ELR (cell line): ENCODE data around the gene CROT.
A peak's percentile ranks its signal among the peaks of the same experiment; 100 is the strongest.
"Not testable (repeated sequence)": the region's sequence is repeated elsewhere in the genome, so short reads cannot be mapped to it uniquely, and the experiment has no call there.

ENCODE experiments used
- DNase-seq: peaks from one replicate; pipeline ENCODE4 v3.0.0-alpha.2; 2015; ENCODE audit warnings: low read depth

CROT gene

GRCh38 chr7:87345166-87345927 is at the start of gene CROT:
Gene CROT, plus strand, starts transcription at chr7:87345664. Its CDS starts 3,405 bp downstream, at chr7:87349069.
- DNase-seq: peak; percentile 93

GRCh38 chr7:87300756-87301155 is 44.7 kb upstream of the CROT start:
- no peak for DNase-seq

- peak; percentile 48 for DNase-seq
Measured at GRCh38 chr7:87310790-87311419, 34.6 kb upstream of the CROT start.

GRCh38 chr7:87312215-87312865 is 33.1 kb upstream of the CROT start:
- peak; percentile 65 for DNase-seq

GRCh38 chr7:87316097-87316700 is 29.3 kb upstream of the CROT start:
- DNase-seq: no peak

- DNase-seq: peak; percentile 92
Measured at GRCh38 chr7:87316846-87317552, 28.5 kb upstream of the CROT start.

GRCh38 chr7:87317691-87318245 is 27.7 kb upstream of the CROT start:
- DNase-seq: peak; percentile 3

- no peak for DNase-seq
Measured at GRCh38 chr7:87318741-87319140, 26.7 kb upstream of the CROT start.

GRCh38 chr7:87319154-87319581 is 26.3 kb upstream of the CROT start:
- not testable (repeated sequence) for DNase-seq

GRCh38 chr7:87322912-87323311 is 22.6 kb upstream of the CROT start:
- no peak for DNase-seq

GRCh38 chr7:87325576-87326370 is 19.7 kb upstream of the CROT start:
- no peak for DNase-seq

- DNase-seq: peak; percentile 25
Measured at GRCh38 chr7:87328281-87328680, 17.2 kb upstream of the CROT start.

GRCh38 chr7:87330316-87330715 is 15.1 kb upstream of the CROT start:
- no peak for DNase-seq

- DNase-seq: no peak
Measured at GRCh38 chr7:87330942-87331341, 14.5 kb upstream of the CROT start.

GRCh38 chr7:87331687-87332252 is 13.7 kb upstream of the CROT start:
- no peak for DNase-seq

GRCh38 chr7:87332321-87332720 is 13.1 kb upstream of the CROT start:
- DNase-seq: no peak

GRCh38 chr7:87336136-87336535 is 9.3 kb upstream of the CROT start:
- no peak for DNase-seq

GRCh38 chr7:87337331-87337730 is 8.1 kb upstream of the CROT start:
- no peak for DNase-seq

GRCh38 chr7:87339373-87339897 is 6.0 kb upstream of the CROT start:
- no peak for DNase-seq

GRCh38 chr7:87341441-87341840 is 4.0 kb upstream of the CROT start:
- DNase-seq: no peak
